Activated CD4-positive, CD25-positive, alpha-beta regulatory T cell treated with anti-CD3 and anti-CD28 coated beads, Interleukin-2, amount 50 U/mL, for 72 hours (primary cell): ENCODE results near the gene ITGA1.

Experiments used
- DNase-seq: peaks from one replicate; pipeline ENCODE4 v3.0.0; 2021

The ITGA1 gene

GRCh38 chr5:52773342-52773741 is 14.4 kb upstream of the ITGA1 start:
- DNase-seq = no peak

- no peak for DNase-seq
Measured at GRCh38 chr5:52774005-52774410, 13.7 kb upstream of the ITGA1 start.

GRCh38 chr5:52776116-52776515 is 11.6 kb upstream of the ITGA1 start:
- no peak for DNase-seq

- no peak for DNase-seq
Measured at GRCh38 chr5:52777186-52777585, 10.5 kb upstream of the ITGA1 start.

- DNase-seq = no peak
Measured at GRCh38 chr5:52778781-52779180, 8.9 kb upstream of the ITGA1 start.

- DNase-seq = no peak
Measured at GRCh38 chr5:52779213-52779612, 8.5 kb upstream of the ITGA1 start.

GRCh38 chr5:52783226-52783959 is 4.3 kb upstream of the ITGA1 start:
- DNase-seq = no peak

- no peak for DNase-seq
Measured at GRCh38 chr5:52784737-52785136, 3.0 kb upstream of the ITGA1 start.

GRCh38 chr5:52786391-52786790 is 1.3 kb upstream of the ITGA1 start:
- DNase-seq = no peak

- no peak for DNase-seq
Measured at GRCh38 chr5:52786949-52787599, 642 bp upstream of the ITGA1 start.

- no peak for DNase-seq
Measured at GRCh38 chr5:52788505-52788821, 747 bp downstream of the ITGA1 start.

GRCh38 chr5:52789378-52789777 is 1.7 kb downstream of the ITGA1 start:
- DNase-seq = no peak

GRCh38 chr5:52789851-52790250 is 2.1 kb downstream of the ITGA1 start:
- no peak for DNase-seq

- DNase-seq = no peak
Measured at GRCh38 chr5:52791366-52791765, 3.6 kb downstream of the ITGA1 start.

GRCh38 chr5:52794519-52794918 is 6.8 kb downstream of the ITGA1 start:
- no peak for DNase-seq

- no peak for DNase-seq
Measured at GRCh38 chr5:52796031-52796430, 8.3 kb downstream of the ITGA1 start.

GRCh38 chr5:52796516-52797103 is 8.9 kb downstream of the ITGA1 start:
- DNase-seq = no peak

- DNase-seq = no peak
Measured at GRCh38 chr5:52798938-52799337, 11.2 kb downstream of the ITGA1 start.

- no peak for DNase-seq
Measured at GRCh38 chr5:52799358-52799982, 11.8 kb downstream of the ITGA1 start.

- DNase-seq = peak; percentile 96
Measured at GRCh38 chr5:52799983-52800393, 12.3 kb downstream of the ITGA1 start.

- peak; percentile 67 for DNase-seq
Measured at GRCh38 chr5:52800394-52801213, 12.9 kb downstream of the ITGA1 start.

GRCh38 chr5:52801329-52801728 is 13.6 kb downstream of the ITGA1 start:
- no peak for DNase-seq
